Right lobe of liver (tissue), 6 donors: ENCODE results near the gene MMP25. TPM values are rescaled to one million over a fixed set of nuclear protein-coding genes. Genes with fewer than 3 reads are reported as not detected.

Experiments used
- ATAC-seq, 4 donors: fragments of 200-7000 bp; cut with Tn5 transposase; one replicate each; pipeline ENCODE4 v1.9.1; 2020; ENCODE audit warnings: mild to moderate bottlenecking in 4 of 4, moderate library complexity in 4 of 4
- DNase-seq, 3 donors: peaks; one replicate each; pipeline ENCODE4 v3.0.0-alpha.2; 2020
- H3K27ac ChIP-seq, 3 donors: fragments of 200-600 bp; one replicate each; pipeline ENCODE4 v1.8.0; 2022
- H3K27me3 ChIP-seq, 2 donors: fragments of 200-600 bp; one replicate each; pipeline ENCODE4 v1.8.0; 2022
- H3K36me3 ChIP-seq, 4 donors: fragments of 200-600 bp; sonication (generic) in 1 of 4; one replicate each; pipeline versions ENCODE4 v1.5.1 to v1.8.0; 2017 to 2022; ENCODE audit warnings: control low read depth in 1 of 4
- H3K4me1 ChIP-seq, 4 donors: fragments of 200-600 bp; sonication (generic) in 1 of 4; one replicate each; pipeline versions ENCODE4 v1.5.1 to v1.8.0; 2017 to 2022; ENCODE audit warnings: control low read depth in 1 of 4
- H3K4me3 ChIP-seq, 3 donors: fragments of 200-600 bp; one replicate each; pipeline ENCODE4 v1.8.0; 2022
- H3K9me3 ChIP-seq, 4 donors: fragments of 200-600 bp; sonication (generic) in 1 of 4; one replicate each; pipeline versions ENCODE4 v1.5.1 to v1.8.0; 2017 to 2022; ENCODE audit warnings: control low read depth in 1 of 4
- CTCF ChIP-seq, 4 donors: fragments of 200-600 bp in 3 of 4; fragments of 450-650 bp in 1 of 4; IDR thresholded peaks; one replicate each; pipeline versions ENCODE4 v1.5.1 to v1.8.0; 2016 to 2022; ENCODE audit warnings: antibody characterized with exemption in 4 of 4, mild to moderate bottlenecking in 2 of 4
- POLR2A ChIP-seq: fragments of 450-650 bp; IDR thresholded peaks from one replicate; pipeline ENCODE4 v1.6.1; 2017; ENCODE audit warnings: antibody characterized with exemption, mild to moderate bottlenecking
- WGBS: methylation state at CpG from one replicate; pipeline ENCODE4 v1.1.6; 2018; ENCODE audit warnings: low coverage, low lambda C conversion rate; ENCODE audit not compliant: insufficient coverage; ENCODE audit errors: missing lambda C conversion rate; 5-methylcytosine and 5-hydroxymethylcytosine counted together
- intact Hi-C, 2 donors: fragments of 100-400 bp; cut with DNase I; formaldehyde crosslinking; loops; one replicate each; pipeline versions ENCODE4 v1.11.2 to v1.14.1; 2022
- total RNA-seq, 6 experiments: library from RNA; depleted of rRNA in 2 of 6; stranded (reverse); fragments of >200 nt in 2 of 6; fragmentation: NEBNext Ultra II Directional in 3 of 6; extraction: Animal tissue kit (Norgen Biotek cat#: 25700) in 3 of 6; gene quantifications; one replicate each; pipeline versions ENCODE4 v1.1.0 to v1.2.4, GENCODE V29; 2016 to 2023
- donor health status: DM: no; HTN: yes; CAD: no.
- donor health status: DM: no; HTN: no; CAD: no.
- donor health status: DM: no; HTN: no; CAD: no.
- donor health status: DM: no; HTN: yes; CAD: no.
- donor health status: DM: no; HTN: yes; CAD: no.

The MMP25 gene
- total RNA-seq, 6 experiments from 2014 or later, result 1.3 to 2.0 (median 1.6) TPM

GRCh38 chr16:3025032-3026002 lies 21.0 kb upstream of the MMP25 start:
- DNase-seq (no peak), ATAC-seq (no peak)
- Histone ChIP-seq H3K27me3 (no peaks in the 10 kb centered on the region), H3K4me3 (no peak overlapping the region), H3K4me1 (peaks cover 0 to 29% (median 12%) of the 10 kb centered on the region in 4 donors), H3K27ac (no peak overlapping the region), H3K36me3 (peaks cover 0 to 6% (median 0%) of the 10 kb centered on the region in 4 donors), H3K9me3 (no peaks in the 10 kb centered on the region)
- TF ChIP-seq CTCF (IDR thresholded peaks at IDR 0.05) (no peak), POLR2A (no peak)
- intact Hi-C loops, result no loop called here
- 73% methylated on average over 10 of the region's 18 CpGs for WGBS

- 89% methylated on average over 6 of the region's 8 CpGs for WGBS
- intact Hi-C loops, result no loop called here
- peaks cover 0 to 24% (median 12%) of the 10 kb centered on the region in 4 donors for H3K4me1 ChIP-seq
Observed at GRCh38 chr16:3026003-3026378, 20.4 kb upstream of the MMP25 start.

GRCh38 chr16:3026609-3027488 lies 19.5 kb upstream of the MMP25 start:
- TF ChIP-seq CTCF (IDR thresholded peaks at IDR 0.05) (no peak), POLR2A (no peak)
- ATAC-seq (no peak), DNase-seq (no peak)
- H3K36me3 ChIP-seq, result peaks cover 0 to 6% (median 0%) of the 10 kb centered on the region in 4 donors
- H3K27ac ChIP-seq, result no peak overlapping the region
- WGBS, result 90% methylated on average over 6 of the region's 24 CpGs
- intact Hi-C loops, result no loop called here
- no peak overlapping the region for H3K4me3 ChIP-seq
- H3K27me3 ChIP-seq, result no peaks in the 10 kb centered on the region
- no peaks in the 10 kb centered on the region for H3K9me3 ChIP-seq
- H3K4me1 ChIP-seq, result peaks cover 0 to 24% (median 8%) of the 10 kb centered on the region in 4 donors

More at GRCh38 chr16:3026003-3026378, 20.4 kb upstream of the MMP25 start:
- ATAC-seq (no peak), DNase-seq (no peak)
- H3K4me3 ChIP-seq, result no peak overlapping the region
- H3K27me3 ChIP-seq, result no peaks in the 10 kb centered on the region
- no peaks in the 10 kb centered on the region for H3K9me3 ChIP-seq
- TF ChIP-seq POLR2A, result no peak
- no peak overlapping the region for H3K27ac ChIP-seq
- peaks cover 0 to 6% (median 0%) of the 10 kb centered on the region in 4 donors for H3K36me3 ChIP-seq

- Histone ChIP-seq H3K36me3 (peaks cover 0 to 6% (median 0%) of the 10 kb centered on the region in 4 donors), H3K4me3 (no peak overlapping the region), H3K4me1 (peaks cover 0 to 24% (median 6%) of the 10 kb centered on the region in 4 donors), H3K27ac (no peak overlapping the region), H3K9me3 (no peaks in the 10 kb centered on the region), H3K27me3 (no peaks in the 10 kb centered on the region)
- WGBS, result 98% methylated on average over 4 of the region's 8 CpGs
- intact Hi-C loops, result no loop called here
- no peak for ATAC-seq
- no peak for DNase-seq
- TF ChIP-seq CTCF (IDR thresholded peaks at IDR 0.05) (no peak), POLR2A (no peak)
Observed at GRCh38 chr16:3027489-3027795, 18.9 kb upstream of the MMP25 start.
